ENCODE measurements around the gene CDC37L1.
A peak's percentile ranks its signal among the peaks of the same experiment; 100 is the strongest.

CDC37L1 gene

GRCh38 chr9:4662989-4663792 lies 16.2 kb upstream of the CDC37L1 start:
- peak overlapping the region; percentile 60 for H3K4me3 ChIP-seq (ENCODE audit: low read length)
- no peak for DNase-seq (ENCODE audit: low read depth)
- TF ChIP-seq, protein P1, sequence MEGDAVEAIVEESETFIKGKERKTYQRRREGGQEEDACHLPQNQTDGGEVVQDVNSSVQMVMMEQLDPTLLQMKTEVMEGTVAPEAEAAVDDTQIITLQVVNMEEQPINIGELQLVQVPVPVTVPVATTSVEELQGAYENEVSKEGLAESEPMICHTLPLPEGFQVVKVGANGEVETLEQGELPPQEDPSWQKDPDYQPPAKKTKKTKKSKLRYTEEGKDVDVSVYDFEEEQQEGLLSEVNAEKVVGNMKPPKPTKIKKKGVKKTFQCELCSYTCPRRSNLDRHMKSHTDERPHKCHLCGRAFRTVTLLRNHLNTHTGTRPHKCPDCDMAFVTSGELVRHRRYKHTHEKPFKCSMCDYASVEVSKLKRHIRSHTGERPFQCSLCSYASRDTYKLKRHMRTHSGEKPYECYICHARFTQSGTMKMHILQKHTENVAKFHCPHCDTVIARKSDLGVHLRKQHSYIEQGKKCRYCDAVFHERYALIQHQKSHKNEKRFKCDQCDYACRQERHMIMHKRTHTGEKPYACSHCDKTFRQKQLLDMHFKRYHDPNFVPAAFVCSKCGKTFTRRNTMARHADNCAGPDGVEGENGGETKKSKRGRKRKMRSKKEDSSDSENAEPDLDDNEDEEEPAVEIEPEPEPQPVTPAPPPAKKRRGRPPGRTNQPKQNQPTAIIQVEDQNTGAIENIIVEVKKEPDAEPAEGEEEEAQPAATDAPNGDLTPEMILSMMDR (conservative IDR thresholded peaks at IDR 0.05; ENCODE audit: low read depth, low read length), result no peak

DNA sequence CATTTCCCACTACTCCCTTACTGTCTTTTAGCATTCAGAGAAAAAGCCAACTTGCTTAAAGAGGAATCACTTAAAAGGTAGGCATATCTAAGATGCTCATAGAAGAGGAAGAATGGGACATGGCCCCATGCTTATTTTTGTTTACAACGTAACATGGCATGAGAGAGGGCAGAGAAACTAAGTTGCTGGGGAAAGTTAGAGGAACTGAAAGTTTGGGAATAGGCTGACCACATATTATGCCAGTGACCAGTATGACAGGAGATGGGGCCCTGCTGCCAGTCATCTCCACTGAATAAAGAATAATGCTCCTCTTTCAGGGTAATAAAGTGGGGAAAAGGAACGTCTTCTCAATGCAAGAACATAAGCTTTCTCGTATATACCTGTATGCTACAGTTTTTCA lies 15.4 kb upstream of the CDC37L1 start:
- no peak overlapping the region for H3K4me3 ChIP-seq (ENCODE audit: low read length)
- no peak for DNase-seq (ENCODE audit: low read depth)
- TF ChIP-seq, protein P1 (conservative IDR thresholded peaks at IDR 0.05; ENCODE audit: low read depth, low read length), result no peak

DNA sequence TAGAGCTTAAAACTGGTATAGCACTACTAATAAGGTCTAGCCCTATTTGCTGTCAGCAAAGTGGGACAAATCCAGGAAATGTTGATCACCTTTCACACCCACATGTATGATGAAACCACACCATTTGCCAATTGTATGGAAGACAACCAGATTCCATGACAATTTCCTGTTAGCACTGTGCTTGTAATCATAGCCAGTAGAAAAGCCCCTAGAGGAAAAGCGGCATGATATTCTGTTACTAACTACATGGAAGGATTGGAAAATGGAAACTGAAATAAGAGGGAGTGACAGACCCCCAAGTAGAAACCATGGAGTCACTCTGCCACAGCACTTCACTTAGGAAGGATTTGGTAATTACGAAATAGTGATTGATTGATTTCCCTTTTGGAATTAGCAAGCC lies 14.0 kb upstream of the CDC37L1 start:
- DNase-seq (ENCODE audit: low read depth), result no peak
- no peak overlapping the region for H3K4me3 ChIP-seq (ENCODE audit: low read length)
- TF ChIP-seq, protein P1 (conservative IDR thresholded peaks at IDR 0.05; ENCODE audit: low read depth, low read length), result no peak

DNA sequence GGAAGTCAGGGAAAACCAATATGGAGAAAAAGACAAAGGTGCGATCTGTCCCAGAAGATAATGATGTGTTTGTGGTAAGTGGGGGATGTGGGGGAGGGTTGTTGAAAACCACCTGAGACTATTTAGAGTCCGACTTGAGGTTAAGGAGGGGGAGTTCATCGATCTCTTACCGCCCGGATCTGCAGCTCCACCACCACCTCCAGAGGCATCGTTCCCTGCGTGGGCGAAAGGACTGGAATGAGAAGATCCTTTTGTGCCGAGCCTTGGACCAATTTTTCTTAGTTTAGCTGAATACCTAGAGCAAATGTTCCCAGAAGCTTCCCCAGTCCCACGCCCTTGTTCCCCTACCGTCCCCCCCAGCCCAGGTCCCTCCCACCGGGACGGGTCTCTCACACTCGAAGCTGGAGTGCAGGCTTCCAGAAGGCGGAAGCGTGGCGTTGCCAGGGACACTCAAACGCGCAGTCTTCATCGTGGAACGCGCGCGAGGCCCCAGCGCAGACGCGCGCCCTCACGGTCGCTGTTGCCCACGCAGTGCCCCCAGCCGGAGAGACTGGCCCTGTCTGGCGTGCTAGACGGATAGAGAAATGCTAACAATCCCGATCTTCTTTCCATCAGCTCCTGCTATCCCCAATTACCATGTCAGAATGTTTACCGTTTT lies 13.2 kb upstream of the CDC37L1 start, which contains the start of gene SPATA6L:
SPATA6L (minus strand) TSS at position 439 of the 658 bp plus-strand sequence; CDS start at position 209, 230 bp downstream.
- TF ChIP-seq, protein P1 (conservative IDR thresholded peaks at IDR 0.05; ENCODE audit: low read depth, low read length), result peak; percentile 24
- peak within 1 kb of the TSS; percentile 59 for H3K4me3 ChIP-seq (ENCODE audit: low read length)
- no peak for DNase-seq (ENCODE audit: low read depth)

DNA sequence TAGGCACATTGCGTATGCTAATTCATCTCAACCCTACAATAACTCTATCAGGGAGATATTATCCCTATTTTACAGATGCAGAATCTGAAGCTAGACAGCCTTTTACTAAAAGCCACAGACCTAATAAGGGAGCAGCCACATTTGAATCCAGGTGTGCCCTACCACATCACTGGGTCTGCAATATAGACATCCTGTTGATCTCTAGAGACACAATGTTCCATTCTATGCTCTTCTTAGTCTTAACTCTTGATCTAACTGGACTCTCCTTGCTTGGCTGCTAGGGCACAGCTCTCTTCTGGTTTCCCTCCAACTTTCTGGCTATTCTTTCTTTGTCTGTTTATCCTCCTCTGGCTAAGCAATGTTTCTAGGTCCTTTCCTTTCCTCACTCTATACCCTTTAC lies 11.7 kb upstream of the CDC37L1 start:
- no peak for DNase-seq (ENCODE audit: low read depth)

GRCh38 chr9:4668604-4669003 lies 10.8 kb upstream of the CDC37L1 start:
- no peak for DNase-seq (ENCODE audit: low read depth)
- TF ChIP-seq, protein P1 (conservative IDR thresholded peaks at IDR 0.05; ENCODE audit: low read depth, low read length), result no peak
- H3K4me3 ChIP-seq (ENCODE audit: low read length), result no peak overlapping the region

More for the DNA sequence above, 11.7 kb upstream of the CDC37L1 start:
- no peak overlapping the region for H3K4me3 ChIP-seq (ENCODE audit: low read length)
- TF ChIP-seq, protein P1 (conservative IDR thresholded peaks at IDR 0.05; ENCODE audit: low read depth, low read length), result no peak
